Smooth muscle cell (in vitro differentiated cells): ENCODE data around the gene CABP4. TPM values are rescaled to one million over a fixed set of nuclear protein-coding genes. Genes with fewer than 3 reads are reported as not detected.

ENCODE experiments used
- DNase-seq: peaks from one replicate; lab custom pipeline; 2025; ENCODE audit not compliant: unreplicated experiment; lab: John Stamatoyannopoulos, UW
- H2AFZ ChIP-seq: fragments of 200-600 bp; sonication (generic); 2 replicates; pipeline ENCODE4 v1.6.0; 2016; ENCODE audit warnings: antibody characterized with exemption, low read depth, mild to moderate bottlenecking
- H3F3A ChIP-seq: fragments of 200-600 bp; sonication (generic); 2 replicates; pipeline ENCODE4 v1.6.0; 2017; ENCODE audit warnings: antibody characterized with exemption, low read depth
- H3K27ac ChIP-seq: fragments of 200-600 bp; sonication (generic); 2 replicates; pipeline ENCODE4 v1.5.1; 2016; ENCODE audit warnings: low read depth, mild to moderate bottlenecking
- H3K27me3 ChIP-seq: fragments of 200-600 bp; sonication (generic); 2 replicates; pipeline ENCODE4 v1.6.1; 2016; ENCODE audit warnings: low read depth, mild to moderate bottlenecking
- H3K36me3 ChIP-seq: fragments of 200-600 bp; sonication (generic); 2 replicates; pipeline ENCODE4 v1.5.1; 2016; ENCODE audit warnings: low read depth
- H3K4me1 ChIP-seq: fragments of 200-600 bp; sonication (generic); 2 replicates; pipeline ENCODE4 v1.5.1; 2016; ENCODE audit warnings: low read depth
- H3K4me2 ChIP-seq: fragments of 200-600 bp; sonication (generic); 2 replicates; pipeline ENCODE4 v1.6.0; 2016; ENCODE audit warnings: mild to moderate bottlenecking
- H3K4me3 ChIP-seq: fragments of 200-600 bp; sonication (generic); 2 replicates; pipeline ENCODE4 v1.5.1; 2016; ENCODE audit warnings: mild to moderate bottlenecking
- H3K79me2 ChIP-seq: fragments of 200-600 bp; sonication (generic); 2 replicates; pipeline ENCODE4 v1.6.0; 2016; ENCODE audit warnings: low read depth, mild to moderate bottlenecking
- H3K9ac ChIP-seq: fragments of 200-600 bp; sonication (generic); 2 replicates; pipeline ENCODE4 v1.6.0; 2016; ENCODE audit warnings: low read depth
- H3K9me3 ChIP-seq: fragments of 200-600 bp; sonication (generic); replicated peaks from 2 replicates; pipeline ENCODE4 v1.5.1; 2016; ENCODE audit warnings: low read depth
- H4K20me1 ChIP-seq: fragments of 200-600 bp; sonication (generic); 2 replicates; pipeline ENCODE4 v1.6.0; 2016; ENCODE audit warnings: low read depth
- WGBS: methylation state at CpG from one replicate; pipeline ENCODE4 v1.1.7; 2016; ENCODE audit warnings: low lambda C conversion rate; 5-methylcytosine and 5-hydroxymethylcytosine counted together
- polyA plus RNA-seq: library from polyadenylated mRNA; unstranded; fragments of >200 nt; fragmentation: Nextera tagmentation; extraction: Ambion mirVana; gene quantifications from 2 replicates; pipeline ENCODE4 v1.2.1, GENCODE V29; 2016
- total RNA-seq: library from RNA; depleted of rRNA; stranded (reverse); fragments of >200 nt; gene quantifications from 2 replicates; pipeline ENCODE4 v1.2.3, GENCODE V29; 2014
- TF ChIP-seq, protein P1 (sequence below): fragments of 200-600 bp; sonication (generic); IDR thresholded peaks from 2 replicates; pipeline ENCODE4 v1.5.1; 2017; ENCODE audit warnings: borderline replicate concordance, mild to moderate bottlenecking, antibody characterized with exemption; ENCODE audit not compliant: insufficient read depth, poor library complexity, severe bottlenecking

The CABP4 gene
- total and polyA plus RNA-seq, 2 experiments from 2014 or later: not detected

DNA sequence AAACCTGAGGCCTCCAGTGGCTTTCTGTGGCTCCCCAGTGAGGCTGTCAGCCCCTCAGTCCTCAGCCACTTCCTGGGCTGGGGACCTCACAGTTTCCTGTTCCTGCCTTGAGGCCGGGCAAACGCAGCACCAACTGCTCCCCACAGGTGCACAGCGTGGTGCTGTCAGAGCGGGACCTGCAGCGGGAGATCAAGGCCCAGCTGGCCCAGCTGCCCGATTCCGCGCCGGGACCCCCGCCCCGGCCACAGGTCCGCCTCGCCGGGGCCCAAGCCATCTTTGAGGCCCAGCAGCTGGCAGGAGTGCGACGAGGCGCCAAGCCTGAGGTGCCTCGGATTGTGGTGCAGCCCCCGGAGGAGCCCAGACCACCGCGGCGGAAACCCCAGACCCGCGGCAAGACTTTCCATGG is 45.9 kb upstream of the CABP4 start:
- Histone ChIP-seq H3K4me2 (no peak overlapping the region), H3F3A (no peaks in the 10 kb centered on the region), H3K4me1 (peaks cover 6% of the 10 kb centered on the region), H3K27me3 (peaks cover 12% of the 10 kb centered on the region), H3K9ac (no peak overlapping the region), H4K20me1 (no peaks in the 10 kb centered on the region), H3K36me3 (no peaks in the 10 kb centered on the region), H3K79me2 (no peaks in the 10 kb centered on the region), H3K9me3 (no peaks in the 10 kb centered on the region), H3K27ac (no peak overlapping the region), H2AFZ (no peak overlapping the region), H3K4me3 (no peak overlapping the region)
- TF ChIP-seq, protein P1, sequence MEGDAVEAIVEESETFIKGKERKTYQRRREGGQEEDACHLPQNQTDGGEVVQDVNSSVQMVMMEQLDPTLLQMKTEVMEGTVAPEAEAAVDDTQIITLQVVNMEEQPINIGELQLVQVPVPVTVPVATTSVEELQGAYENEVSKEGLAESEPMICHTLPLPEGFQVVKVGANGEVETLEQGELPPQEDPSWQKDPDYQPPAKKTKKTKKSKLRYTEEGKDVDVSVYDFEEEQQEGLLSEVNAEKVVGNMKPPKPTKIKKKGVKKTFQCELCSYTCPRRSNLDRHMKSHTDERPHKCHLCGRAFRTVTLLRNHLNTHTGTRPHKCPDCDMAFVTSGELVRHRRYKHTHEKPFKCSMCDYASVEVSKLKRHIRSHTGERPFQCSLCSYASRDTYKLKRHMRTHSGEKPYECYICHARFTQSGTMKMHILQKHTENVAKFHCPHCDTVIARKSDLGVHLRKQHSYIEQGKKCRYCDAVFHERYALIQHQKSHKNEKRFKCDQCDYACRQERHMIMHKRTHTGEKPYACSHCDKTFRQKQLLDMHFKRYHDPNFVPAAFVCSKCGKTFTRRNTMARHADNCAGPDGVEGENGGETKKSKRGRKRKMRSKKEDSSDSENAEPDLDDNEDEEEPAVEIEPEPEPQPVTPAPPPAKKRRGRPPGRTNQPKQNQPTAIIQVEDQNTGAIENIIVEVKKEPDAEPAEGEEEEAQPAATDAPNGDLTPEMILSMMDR: no peak
- WGBS: 89% methylated on average over 20 of the region's 24 CpGs
- DNase-seq: no peak

DNA sequence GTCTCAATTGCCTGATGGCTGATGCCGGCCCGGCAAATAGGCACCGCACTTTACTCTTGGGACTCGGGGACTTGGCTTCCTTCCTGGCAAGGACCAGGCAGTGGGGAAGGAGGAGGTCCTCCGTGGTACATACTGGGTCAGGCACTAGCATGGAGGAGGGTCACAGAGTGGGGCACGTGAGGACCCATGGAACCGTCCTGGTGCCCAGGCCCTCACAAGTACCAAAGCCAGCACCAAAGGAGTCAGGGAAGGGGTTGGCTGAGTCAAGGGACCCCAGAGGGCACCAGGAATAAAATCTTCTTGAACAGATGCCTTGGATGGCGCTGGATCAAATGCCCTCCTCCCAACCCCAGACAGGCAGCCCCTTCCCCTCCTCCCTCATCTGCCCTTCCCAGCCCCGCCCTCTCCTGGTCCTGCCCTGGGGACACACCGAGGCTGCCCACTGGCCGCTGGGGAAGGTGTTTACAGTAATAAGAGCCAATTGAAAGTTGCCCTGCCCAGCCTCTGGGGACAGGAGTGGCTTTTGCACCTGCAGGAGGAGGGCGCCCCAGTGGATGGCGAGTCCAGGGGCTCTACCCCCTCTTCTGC is 45.3 kb upstream of the CABP4 start:
- no peaks in the 10 kb centered on the region for H3K79me2 ChIP-seq
- peaks cover 6% of the 10 kb centered on the region for H3K4me1 ChIP-seq
- H3K4me2 ChIP-seq: no peak overlapping the region
- H3K27me3 ChIP-seq: peaks cover 14% of the 10 kb centered on the region
- H3F3A ChIP-seq: no peaks in the 10 kb centered on the region
- H3K36me3 ChIP-seq: no peaks in the 10 kb centered on the region
- H2AFZ ChIP-seq: no peak overlapping the region
- no peak overlapping the region for H3K9ac ChIP-seq
- TF ChIP-seq, protein P1: no peak
- no peak for DNase-seq
- no peaks in the 10 kb centered on the region for H3K9me3 ChIP-seq
- 51% methylated on average over 13 of the region's 13 CpGs for WGBS
- H3K4me3 ChIP-seq: no peak overlapping the region
- H3K27ac ChIP-seq: no peak overlapping the region
- H4K20me1 ChIP-seq: no peaks in the 10 kb centered on the region

DNA sequence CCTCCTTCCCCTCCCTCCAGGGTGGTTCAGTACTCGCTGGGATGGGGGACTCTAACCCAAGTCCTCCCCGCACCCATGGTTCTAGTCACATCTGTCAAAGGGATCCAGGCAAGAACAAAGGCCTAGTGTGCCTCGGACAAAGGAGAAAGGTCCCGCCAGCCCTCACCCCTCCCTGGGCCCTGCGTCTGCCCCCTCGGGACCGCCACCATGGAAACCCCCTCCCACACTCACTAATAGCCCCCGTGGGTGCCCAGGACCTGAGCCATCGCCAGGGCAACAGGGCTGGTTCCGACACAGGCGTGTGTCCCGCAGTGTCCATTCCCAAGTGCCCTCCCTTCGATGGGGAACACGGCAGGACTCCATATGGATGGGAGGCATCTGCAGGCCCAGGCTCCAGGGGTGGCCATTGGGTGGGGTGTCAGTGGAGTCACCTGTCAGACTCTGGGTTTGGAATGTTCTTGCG is 44.8 kb upstream of the CABP4 start:
- Histone ChIP-seq H3K9ac (no peak overlapping the region), H3K4me2 (no peak overlapping the region), H3K27ac (no peak overlapping the region), H4K20me1 (no peaks in the 10 kb centered on the region), H3K36me3 (no peaks in the 10 kb centered on the region), H3K79me2 (no peaks in the 10 kb centered on the region), H3F3A (no peaks in the 10 kb centered on the region), H3K27me3 (peaks cover 18% of the 10 kb centered on the region), H3K9me3 (no peaks in the 10 kb centered on the region), H3K4me3 (no peak overlapping the region), H2AFZ (no peak overlapping the region), H3K4me1 (peaks cover 6% of the 10 kb centered on the region)
- TF ChIP-seq, protein P1: no peak
- no peak for DNase-seq
- WGBS: 87% methylated on average over 15 of the region's 15 CpGs
